ENCODE data around the gene RHOXF2B. TPM values are rescaled to one million over a fixed set of nuclear protein-coding genes. Genes with fewer than 3 reads are reported as not detected.

RHOXF2B gene
- polyA plus RNA-seq, 3 donors, result 0.11 TPM; not detected in 2

GRCh38 chrX:120029354-120029753, 48.1 kb downstream of the RHOXF2B start:
- DNase-seq (ENCODE audit: extremely low read depth in 1 of 11, low read depth in 9 of 11, low spot score in 4 of 11), result no peak

- DNase-seq (ENCODE audit: extremely low read depth in 1 of 11, low read depth in 9 of 11, low spot score in 4 of 11), result no peak
These were observed 54.2 kb downstream of the RHOXF2B start for GRCh38 chrX:120023259-120023658.

GRCh38 chrX:120022763-120023162, 54.7 kb downstream of the RHOXF2B start:
- no peak for DNase-seq (ENCODE audit: extremely low read depth in 1 of 11, low read depth in 9 of 11, low spot score in 4 of 11)

Other genes with a start within 250 kb of the RHOXF2B start
- gene UPF3B, start 224.7 kb downstream of the RHOXF2B start, polyA plus RNA-seq (ENCODE audit: insufficient read length in 3 of 3), result 10 to 100 TPM; 33.5 to 34.9 (median 33.8) TPM
- gene RNF113A, start 206.0 kb downstream of the RHOXF2B start, polyA plus RNA-seq (ENCODE audit: insufficient read length in 3 of 3), result 10 to 100 TPM; 11.5 to 13.0 (median 12.1) TPM
- 100 to 1,000 TPM; 120 to 166 (median 150) TPM for gene NDUFA1, start 205.9 kb downstream of the RHOXF2B start, polyA plus RNA-seq (ENCODE audit: insufficient read length in 3 of 3)
- gene AKAP14, start 181.8 kb downstream of the RHOXF2B start, polyA plus RNA-seq (ENCODE audit: insufficient read length in 3 of 3), result under 1 TPM in 2 of 3 donors, not detected in 1; 0.24 to 0.26 TPM
- 10 to 100 TPM; 13.4 to 15.6 (median 15.0) TPM for gene NKAP, start 133.9 kb downstream of the RHOXF2B start, polyA plus RNA-seq (ENCODE audit: insufficient read length in 3 of 3)
- 1 to 10 TPM in 2 of 3 donors, under 1 TPM in 1; 0.17 to 3.1 (median 1.0) TPM for gene RHOXF1, start 38.2 kb upstream of the RHOXF2B start, polyA plus RNA-seq (ENCODE audit: insufficient read length in 3 of 3)
- under 1 TPM in 2 of 3 donors, not detected in 1; 0.06 to 0.18 TPM for gene RHOXF2, start 80.9 kb upstream of the RHOXF2B start, polyA plus RNA-seq (ENCODE audit: insufficient read length in 3 of 3)
- 10 to 100 TPM; 22.8 to 27.8 (median 25.8) TPM for gene ZBTB33, start 173.1 kb upstream of the RHOXF2B start, polyA plus RNA-seq (ENCODE audit: insufficient read length in 3 of 3)
- gene TMEM255A, start 233.8 kb upstream of the RHOXF2B start, polyA plus RNA-seq (ENCODE audit: insufficient read length in 3 of 3), result under 1 TPM; 0.22 to 0.63 (median 0.27) TPM